Inferior parietal cortex (tissue), 1 donor: ENCODE measurements around the gene FRK.

Experiments used
- DNase-seq: peaks from one replicate; pipeline ENCODE4 v3.0.0-alpha.2; 2016; ENCODE audit errors: extremely low spot score

FRK gene

GRCh38 chr6:116035616-116036015 is 25.1 kb downstream of the FRK start:
- no peak for DNase-seq

- DNase-seq = peak; percentile 60
These were observed 26.4 kb downstream of the FRK start for GRCh38 chr6:116034327-116034726.

- DNase-seq = no peak
These were observed 26.9 kb downstream of the FRK start for GRCh38 chr6:116033687-116034303.

GRCh38 chr6:116030770-116031169 is 29.9 kb downstream of the FRK start:
- no peak for DNase-seq

GRCh38 chr6:116029535-116029934 is 31.2 kb downstream of the FRK start:
- no peak for DNase-seq

GRCh38 chr6:116028233-116028632 is 32.5 kb downstream of the FRK start:
- DNase-seq = no peak

- DNase-seq = no peak
These were observed 32.9 kb downstream of the FRK start for GRCh38 chr6:116027801-116028200.

GRCh38 chr6:116025405-116025804 is 35.3 kb downstream of the FRK start:
- DNase-seq = no peak

- DNase-seq = no peak
These were observed 37.7 kb downstream of the FRK start for GRCh38 chr6:116022841-116023445.

- DNase-seq = no peak
These were observed 40.0 kb downstream of the FRK start for GRCh38 chr6:116020738-116021137.

GRCh38 chr6:116019428-116019827 is 41.3 kb downstream of the FRK start:
- DNase-seq = no peak

GRCh38 chr6:116018976-116019375 is 41.7 kb downstream of the FRK start:
- DNase-seq = no peak

GRCh38 chr6:116017546-116018295 is 43.0 kb downstream of the FRK start:
- DNase-seq = no peak

- DNase-seq = peak; percentile 69
These were observed 43.7 kb downstream of the FRK start for GRCh38 chr6:116016846-116017545.

GRCh38 chr6:116015983-116016382 is 44.7 kb downstream of the FRK start:
- DNase-seq = no peak

GRCh38 chr6:116015561-116015960 is 45.1 kb downstream of the FRK start:
- no peak for DNase-seq

GRCh38 chr6:116012951-116013350 is 47.7 kb downstream of the FRK start:
- DNase-seq = no peak

- DNase-seq = no peak
These were observed 48.2 kb downstream of the FRK start for GRCh38 chr6:116012471-116012949.

- DNase-seq = no peak
These were observed 49.2 kb downstream of the FRK start for GRCh38 chr6:116011520-116011919.

- DNase-seq = peak; percentile 93
These were observed 49.8 kb downstream of the FRK start for GRCh38 chr6:116010790-116011401.

GRCh38 chr6:116010386-116010785 is 50.3 kb downstream of the FRK start:
- DNase-seq = no peak
